Activated T-helper 2 cell treated with anti-CD3 and anti-CD28 coated beads, Interferon-gamma antibody, Interleukin-2, Interleukin-4, amounts not matched to agents 10 μg/mL and 5 μg/mL and 100 μg/mL, durations not matched to agents 14 hours and 24 hours and 36 hours (primary cell): ENCODE results near the gene TSPAN2. TPM values are rescaled to one million over a fixed set of nuclear protein-coding genes. Genes with fewer than 3 reads are reported as not detected.

Experiments
- DNase-seq: peaks from one replicate; pipeline ENCODE4 v3.0.0; 2021; ENCODE audit warnings: low spot score
- H3K27ac Mint-ChIP-seq: one replicate; pipeline ENCODE4 v1.8.0; 2021; ENCODE audit warnings: mixed read lengths
- H3K27me3 Mint-ChIP-seq: one replicate; pipeline ENCODE4 v1.8.0; 2021; ENCODE audit warnings: low read depth, mixed read lengths
- H3K36me3 Mint-ChIP-seq: one replicate; pipeline ENCODE4 v1.8.0; 2021; ENCODE audit warnings: low read depth, mixed read lengths
- H3K4me1 Mint-ChIP-seq: one replicate; pipeline ENCODE4 v1.8.0; 2021; ENCODE audit warnings: low read depth, mixed read lengths
- H3K4me3 Mint-ChIP-seq: one replicate; pipeline ENCODE4 v1.8.0; 2021; ENCODE audit warnings: low read depth, mild to moderate bottlenecking, moderate library complexity, mixed read lengths
- H3K9me3 Mint-ChIP-seq: one replicate; pipeline ENCODE4 v1.8.0; 2021; ENCODE audit warnings: mixed read lengths
- intact Hi-C: fragments of 100-400 bp; cut with micrococcal nuclease; formaldehyde crosslinking; loops from one replicate; pipeline ENCODE4 v1.15.1; 2023
- total RNA-seq: library from RNA; stranded (reverse); gene quantifications from 2 replicates; pipeline ENCODE4 v1.2.3, GENCODE V29; 2022

Gene TSPAN2
- total RNA-seq: 0.27 and 0.76 TPM in 2 replicates

- peak; percentile 22 for DNase-seq
- H3K4me1 Mint-ChIP-seq: peaks cover 15% of the 10 kb centered on the region
- H3K9me3 Mint-ChIP-seq: no peaks in the 10 kb centered on the region
- peaks cover 38% of the 10 kb centered on the region for H3K27me3 Mint-ChIP-seq
- no peaks in the 10 kb centered on the region for H3K36me3 Mint-ChIP-seq
- peak within 1 kb of the TSS; percentile 68 for H3K4me3 Mint-ChIP-seq
- H3K27ac Mint-ChIP-seq: no peak within 1 kb of the TSS
- intact Hi-C loops: no loop called here
Measured at GRCh38 chr1:115089420-115090185, at the start of gene TSPAN2. Gene TSPAN2, minus strand, starts transcription at chr1:115089503. Its CDS starts 71 bp downstream, at chr1:115089432.

DNA sequence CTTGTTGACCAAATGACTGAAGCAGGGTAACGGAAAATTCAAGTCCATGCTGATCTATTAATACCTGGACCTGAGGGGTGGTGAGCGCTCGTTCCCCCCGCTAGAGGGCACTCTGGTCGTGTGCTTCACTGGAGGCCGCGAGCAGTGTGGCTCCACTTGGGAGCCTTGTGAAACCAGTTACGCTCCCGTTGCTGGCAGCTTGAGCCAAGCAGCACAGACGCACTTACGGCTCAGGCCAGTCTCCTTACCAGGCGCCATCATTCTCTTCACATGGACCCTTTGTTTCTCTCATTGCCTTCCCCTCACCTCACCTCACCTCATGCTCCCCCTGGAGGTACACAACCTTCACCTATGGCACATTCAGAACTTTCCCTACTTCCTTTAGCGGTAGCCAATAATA, 49.7 kb upstream of the TSPAN2 start:
- Mint-ChIP-seq H3K27ac (no peak overlapping the region), H3K27me3 (peaks cover 26% of the 10 kb centered on the region), H3K9me3 (no peaks in the 10 kb centered on the region), H3K4me1 (no peaks in the 10 kb centered on the region), H3K4me3 (no peak overlapping the region), H3K36me3 (no peaks in the 10 kb centered on the region)
- intact Hi-C loops: loop anchor here (2.0 to 5.0 kb wide), 2 partner anchors 328 to 456 kb away; no protein-coding TSS in a partner anchor
- peak; percentile 41 for DNase-seq

GRCh38 chr1:115138271-115138670, 49.0 kb upstream of the TSPAN2 start:
- Mint-ChIP-seq H3K9me3 (no peaks in the 10 kb centered on the region), H3K27ac (no peak overlapping the region), H3K4me3 (no peak overlapping the region), H3K36me3 (no peaks in the 10 kb centered on the region), H3K27me3 (peaks cover 26% of the 10 kb centered on the region), H3K4me1 (no peaks in the 10 kb centered on the region)
- intact Hi-C loops: loop anchor here (2.0 to 5.0 kb wide), 2 partner anchors 329 to 457 kb away; no protein-coding TSS in a partner anchor
- DNase-seq: no peak

- Mint-ChIP-seq H3K9me3 (no peaks in the 10 kb centered on the region), H3K27me3 (peaks cover 23% of the 10 kb centered on the region), H3K27ac (no peak overlapping the region), H3K4me1 (no peaks in the 10 kb centered on the region), H3K36me3 (no peaks in the 10 kb centered on the region), H3K4me3 (no peak overlapping the region)
- intact Hi-C loops: loop anchor here (5.0 kb wide), 1 partner anchor 330 kb away; no protein-coding TSS in a partner anchor
- DNase-seq: no peak
Measured at GRCh38 chr1:115137191-115137590, 47.9 kb upstream of the TSPAN2 start.

DNA sequence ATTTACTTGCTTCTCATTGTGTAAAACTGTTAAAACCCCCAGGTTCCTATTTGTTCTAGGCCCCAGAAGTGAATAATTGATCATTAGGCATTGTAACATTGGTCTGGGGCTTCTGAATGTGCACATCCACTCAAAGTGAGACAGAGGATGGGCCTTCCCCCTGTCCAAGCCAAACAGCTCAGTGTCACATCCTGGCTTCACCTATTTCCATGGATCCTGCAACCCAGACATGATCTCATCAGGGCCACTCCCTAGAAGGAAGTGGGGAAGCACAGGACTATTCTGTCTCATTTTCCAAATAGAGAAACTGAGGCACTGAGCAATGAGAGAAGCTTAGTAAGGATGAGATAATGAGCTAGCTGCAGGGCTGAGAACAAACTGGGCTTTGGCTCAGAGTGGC, 47.4 kb upstream of the TSPAN2 start:
- no peak for DNase-seq
- H3K4me3 Mint-ChIP-seq: no peak overlapping the region
- no peak overlapping the region for H3K27ac Mint-ChIP-seq
- peaks cover 20% of the 10 kb centered on the region for H3K27me3 Mint-ChIP-seq
- H3K9me3 Mint-ChIP-seq: no peaks in the 10 kb centered on the region
- no peaks in the 10 kb centered on the region for H3K4me1 Mint-ChIP-seq
- intact Hi-C loops: loop anchor here (5.0 kb wide), 1 partner anchor 331 kb away; no protein-coding TSS in a partner anchor
- H3K36me3 Mint-ChIP-seq: no peaks in the 10 kb centered on the region

- intact Hi-C loops: loop anchor here (5.0 kb wide), 1 partner anchor 331 kb away; no protein-coding TSS in a partner anchor
- H3K9me3 Mint-ChIP-seq: no peaks in the 10 kb centered on the region
- no peak for DNase-seq
- peaks cover 19% of the 10 kb centered on the region for H3K27me3 Mint-ChIP-seq
- H3K27ac Mint-ChIP-seq: no peak overlapping the region
- no peaks in the 10 kb centered on the region for H3K4me1 Mint-ChIP-seq
- H3K4me3 Mint-ChIP-seq: no peak overlapping the region
- H3K36me3 Mint-ChIP-seq: no peaks in the 10 kb centered on the region
Measured at GRCh38 chr1:115136106-115136505, 46.8 kb upstream of the TSPAN2 start.

DNA sequence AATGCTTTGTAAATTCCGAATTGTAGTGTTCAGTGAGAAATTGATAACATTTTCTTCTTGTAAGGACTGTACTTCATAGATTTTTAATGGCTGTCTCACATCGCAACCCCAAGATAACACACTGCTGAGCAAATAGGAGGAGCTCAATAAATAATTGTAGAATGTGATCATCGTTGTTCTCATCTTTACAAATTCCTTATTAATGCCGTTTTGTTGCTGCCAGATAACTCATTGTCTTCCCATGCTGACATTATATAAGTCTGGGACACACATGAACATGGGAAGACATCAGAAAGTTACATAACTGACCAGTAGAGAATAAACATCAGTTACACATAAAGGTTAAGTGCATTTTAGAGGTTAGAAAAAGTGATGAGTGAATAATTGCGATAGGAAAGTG, 46.4 kb upstream of the TSPAN2 start:
- intact Hi-C loops: loop anchor here (5.0 kb wide), 1 partner anchor 332 kb away; no protein-coding TSS in a partner anchor
- Mint-ChIP-seq H3K9me3 (no peaks in the 10 kb centered on the region), H3K36me3 (no peaks in the 10 kb centered on the region), H3K27ac (no peak overlapping the region), H3K4me3 (no peak overlapping the region), H3K4me1 (no peaks in the 10 kb centered on the region), H3K27me3 (peaks cover 15% of the 10 kb centered on the region)
- no peak for DNase-seq

DNA sequence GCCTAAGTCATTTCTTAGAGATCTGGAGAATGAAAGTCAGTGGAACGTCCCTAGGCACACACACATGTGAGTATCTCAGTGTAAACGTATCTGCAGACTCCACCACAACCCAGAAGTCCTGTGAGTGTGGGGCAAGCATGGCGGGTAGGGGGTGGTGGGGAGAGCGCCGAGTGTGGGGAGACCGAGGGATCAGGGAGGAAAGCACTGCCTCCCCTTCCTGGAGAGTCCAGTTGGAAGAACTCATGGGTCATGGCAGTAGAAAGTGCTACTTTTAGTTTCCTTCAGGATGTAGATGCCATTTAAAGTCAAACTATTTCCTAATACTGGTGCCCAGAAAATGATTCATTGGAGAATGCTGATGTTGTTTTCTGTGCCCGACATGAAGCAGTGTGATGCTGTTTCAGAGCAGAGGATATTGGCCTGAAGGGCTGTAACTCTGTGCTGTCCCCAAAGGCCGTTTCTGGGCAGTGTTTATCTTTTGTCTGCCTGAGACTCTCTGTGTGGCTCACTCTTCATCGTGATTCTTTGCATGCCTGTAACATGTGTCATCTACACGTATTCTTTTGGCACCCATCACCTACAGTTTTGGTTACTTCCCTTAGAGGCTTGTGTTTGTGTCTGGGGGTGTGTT, 45.7 kb upstream of the TSPAN2 start:
- Mint-ChIP-seq H3K9me3 (no peaks in the 10 kb centered on the region), H3K36me3 (no peaks in the 10 kb centered on the region), H3K27ac (no peak overlapping the region), H3K4me1 (no peaks in the 10 kb centered on the region), H3K4me3 (no peak overlapping the region), H3K27me3 (peaks cover 9% of the 10 kb centered on the region)
- intact Hi-C loops: loop anchor here (5.0 kb wide), 1 partner anchor 332 kb away; no protein-coding TSS in a partner anchor
- no peak for DNase-seq

- Mint-ChIP-seq H3K4me1 (no peaks in the 10 kb centered on the region), H3K27me3 (peaks cover 8% of the 10 kb centered on the region), H3K9me3 (no peaks in the 10 kb centered on the region), H3K27ac (no peak overlapping the region), H3K4me3 (no peak overlapping the region), H3K36me3 (no peaks in the 10 kb centered on the region)
- DNase-seq: no peak
- intact Hi-C loops: no loop called here
Measured at GRCh38 chr1:115134231-115134630, 44.9 kb upstream of the TSPAN2 start.

DNA sequence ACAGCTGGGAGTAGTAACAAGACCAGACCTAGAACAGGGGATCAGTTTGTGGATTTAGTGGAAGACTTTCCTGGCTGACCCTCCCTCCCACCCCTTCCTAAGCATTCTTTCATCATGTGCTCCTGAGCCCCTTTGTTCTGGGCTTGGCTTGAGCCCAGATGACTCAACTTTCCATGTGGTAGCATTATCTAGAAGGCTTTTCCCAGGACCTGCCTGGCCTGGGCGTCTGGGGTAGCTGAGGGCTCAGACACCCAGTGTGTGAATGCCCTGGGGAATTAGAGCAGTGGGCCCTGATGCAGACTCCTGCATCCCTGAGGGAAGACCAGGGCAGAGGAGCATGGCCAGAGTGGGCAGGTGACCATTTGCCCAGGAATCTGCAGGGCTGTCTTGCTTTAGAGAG, 44.1 kb upstream of the TSPAN2 start:
- no peak overlapping the region for H3K27ac Mint-ChIP-seq
- intact Hi-C loops: no loop called here
- no peaks in the 10 kb centered on the region for H3K9me3 Mint-ChIP-seq
- no peaks in the 10 kb centered on the region for H3K36me3 Mint-ChIP-seq
- H3K27me3 Mint-ChIP-seq: peaks cover 4% of the 10 kb centered on the region
- no peak overlapping the region for H3K4me3 Mint-ChIP-seq
- DNase-seq: no peak
- H3K4me1 Mint-ChIP-seq: no peaks in the 10 kb centered on the region

DNA sequence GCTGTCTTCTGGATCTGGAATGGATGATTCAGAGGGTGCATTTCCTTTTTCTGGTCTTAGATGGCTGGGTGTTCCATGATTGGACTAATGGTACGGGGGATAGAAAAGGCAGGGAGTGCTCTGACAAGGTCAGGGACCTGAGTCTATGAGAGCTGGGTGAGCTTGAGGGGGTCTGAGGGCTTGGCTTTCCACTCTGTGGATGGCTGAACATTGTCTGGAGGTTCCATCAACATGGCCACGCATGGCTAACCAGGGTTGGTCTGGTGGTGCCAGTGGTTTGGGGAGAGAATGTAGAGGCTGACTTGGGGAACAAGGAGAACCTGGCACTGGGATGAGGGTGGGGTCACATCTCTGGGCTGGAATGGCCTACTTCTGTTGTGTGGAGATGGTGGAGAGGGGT, 41.5 kb upstream of the TSPAN2 start:
- H3K27me3 Mint-ChIP-seq: peaks cover 4% of the 10 kb centered on the region
- intact Hi-C loops: no loop called here

DNA sequence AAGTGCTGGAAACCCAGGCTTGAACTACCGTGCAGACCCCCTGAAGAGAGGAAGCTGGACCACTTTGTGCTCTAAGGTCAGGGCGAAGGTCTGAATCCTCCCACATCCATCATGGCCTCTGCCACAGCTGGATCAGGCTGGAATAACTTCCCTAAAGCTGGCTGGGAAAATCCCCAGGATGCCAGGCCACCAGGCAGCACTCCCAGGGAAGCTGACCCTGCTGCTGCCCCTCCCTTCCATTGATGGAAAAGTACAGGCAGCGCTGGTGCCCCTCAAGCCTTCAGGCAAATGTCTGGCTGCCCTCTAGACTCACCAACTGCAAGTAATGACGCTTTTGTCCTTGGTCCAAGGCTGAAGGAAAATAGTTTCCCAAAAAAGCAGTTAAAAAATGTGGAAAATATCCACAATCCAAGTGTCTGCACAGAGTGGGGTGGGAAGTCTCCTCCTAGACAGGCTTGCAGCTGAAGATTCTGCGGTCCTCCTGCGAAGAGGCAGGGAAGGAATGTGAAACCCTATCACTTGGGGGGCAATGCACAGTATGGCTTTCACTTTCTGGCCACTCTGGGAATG, 39.9 kb upstream of the TSPAN2 start:
- H3K27ac Mint-ChIP-seq: no peak overlapping the region
- no peak overlapping the region for H3K4me3 Mint-ChIP-seq
- H3K36me3 Mint-ChIP-seq: no peaks in the 10 kb centered on the region
- DNase-seq: no peak
- H3K9me3 Mint-ChIP-seq: peaks cover 3% of the 10 kb centered on the region
- peaks cover 5% of the 10 kb centered on the region for H3K27me3 Mint-ChIP-seq
- intact Hi-C loops: no loop called here
- no peaks in the 10 kb centered on the region for H3K4me1 Mint-ChIP-seq

More for the DNA sequence above, 41.5 kb upstream of the TSPAN2 start:
- no peaks in the 10 kb centered on the region for H3K9me3 Mint-ChIP-seq
- no peaks in the 10 kb centered on the region for H3K36me3 Mint-ChIP-seq
- H3K27ac Mint-ChIP-seq: no peak overlapping the region
- H3K4me1 Mint-ChIP-seq: no peaks in the 10 kb centered on the region
- no peak for DNase-seq
- H3K4me3 Mint-ChIP-seq: no peak overlapping the region

- no peak for DNase-seq
- Mint-ChIP-seq H3K27me3 (peaks cover 11% of the 10 kb centered on the region), H3K36me3 (no peaks in the 10 kb centered on the region), H3K4me1 (no peaks in the 10 kb centered on the region), H3K9me3 (peaks cover 6% of the 10 kb centered on the region), H3K4me3 (no peak overlapping the region), H3K27ac (no peak overlapping the region)
- intact Hi-C loops: no loop called here
Measured at GRCh38 chr1:115127539-115127938, 38.2 kb upstream of the TSPAN2 start.
